Testis (tissue), 5 donors: ENCODE results near the gene GUSB. TPM values are rescaled to one million over a fixed set of nuclear protein-coding genes. Genes with fewer than 3 reads are reported as not detected.
"Not testable (repeated sequence)": the region's sequence is repeated elsewhere in the genome, so short reads cannot be mapped to it uniquely, and the experiment has no call there.

ENCODE experiments used
- DNase-seq: peaks from one replicate; pipeline ENCODE4 v3.0.0-alpha.2; 2019
- H3K27ac ChIP-seq, 2 donors: fragments of 200-600 bp; sonication (generic); one replicate each; pipeline ENCODE4 v1.5.1; 2019
- H3K27me3 ChIP-seq: fragments of 200-600 bp; sonication (generic); one replicate; pipeline ENCODE4 v1.5.1; 2019
- H3K36me3 ChIP-seq: fragments of 200-600 bp; sonication (generic); one replicate; pipeline ENCODE4 v1.5.1; 2017; ENCODE audit warnings: low read depth; ENCODE audit errors: missing control alignments
- H3K4me1 ChIP-seq: fragments of 200-600 bp; sonication (generic); one replicate; pipeline ENCODE4 v1.5.1; 2019
- H3K4me3 ChIP-seq, 2 donors: fragments of 200-600 bp; sonication (generic); one replicate each; pipeline ENCODE4 v1.5.1; 2017 to 2019
- H3K9me3 ChIP-seq: fragments of 200-600 bp; sonication (generic); one replicate; pipeline ENCODE4 v1.5.1; 2017
- CTCF ChIP-seq, 3 experiments: fragments of 450-650 bp in 2 of 3; fragments of 200-600 bp in 1 of 3; sonication (generic) in 1 of 3; IDR thresholded peaks; one replicate each; pipeline ENCODE4 v1.5.1; 2016 to 2019; ENCODE audit warnings: antibody characterized with exemption in 3 of 3, mild to moderate bottlenecking in 2 of 3, moderate library complexity in 1 of 3
- POLR2A ChIP-seq: fragments of 450-650 bp; IDR thresholded peaks from one replicate; pipeline ENCODE4 v1.6.1; 2017; ENCODE audit warnings: antibody characterized with exemption, mild to moderate bottlenecking, moderate library complexity
- whole genome bisulfite sequencing, 2 donors: methylation state at CpG; one replicate each; pipeline ENCODE4 v1.1.5; 2018; 5-methylcytosine and 5-hydroxymethylcytosine counted together
- intact Hi-C: fragments of 100-400 bp; cut with DNase I; formaldehyde crosslinking; loops from one replicate; pipeline ENCODE4 v1.15.1; 2023; ENCODE audit warnings: low total_unique reads
- long read RNA-seq, 2 donors: transcript quantifications; one replicate each; lab custom pipeline, GENCODE V29; 2026
- polyA plus RNA-seq: library from polyadenylated mRNA; stranded (reverse); fragments of 350-450 nt; fragmentation: Illumina TruSeq; extraction: RNeasy Lipid Tissue Mini Kit (QIAGEN cat#74804); gene quantifications from one replicate; pipeline ENCODE4 v1.2.3, GENCODE V29; 2014; ENCODE audit warnings: low read depth, low replicate concordance; ENCODE audit not compliant: insufficient read depth
- total RNA-seq, 2 donors: library from RNA; depleted of rRNA; stranded (reverse); fragments of >200 nt; gene quantifications; one replicate each; pipeline ENCODE4 v1.2.3, GENCODE V29; 2016

Gene GUSB
- total RNA-seq (10 to 100 TPM; 44.0 to 44.6 TPM), polyA plus RNA-seq (82.4 TPM)
- long read RNA-seq, donor 1, transcript GUSB-201 (12 exons, 2,300 nt): major isoform, 6 of 85 reads
- long read RNA-seq, donor 1, partial matches to known transcripts: 59 of 85 reads
- long read RNA-seq, donor 1, other reads (novel, unspliced or antisense): 19 of 85 reads
- long read RNA-seq, donor 2, partial matches to known transcripts: 0 of 6 reads
- long read RNA-seq, donor 2, other reads (novel, unspliced or antisense): 5 of 6 reads

GRCh38 chr7:65981965-65982792 lies at the start of gene GUSB:
Gene GUSB (minus strand): TSS chr7:65982213. CDS start chr7:65982183, 30 bp downstream.
- TF ChIP-seq POLR2A (peak; percentile 33), CTCF (IDR thresholded peaks at IDR 0.05) (no peak)
- Histone ChIP-seq H3K27ac (peak within 1 kb of the TSS; percentile 9 to 86), H3K27me3 (no peaks in the 10 kb centered on the region), H3K4me1 (peaks cover 11% of the 10 kb centered on the region), H3K4me3 (peak within 1 kb of the TSS; percentile 95 to 97), H3K9me3 (no peaks in the 10 kb centered on the region), H3K36me3 (no peaks in the 10 kb centered on the region)
- 1 to 21% methylated on average over 5 to 58 of the region's 62 CpGs for WGBS, 2 donors
- DNase-seq: peak; percentile 95
- intact Hi-C loops: no loop called here

- H3K4me1 ChIP-seq, DNase-seq, H3K36me3 ChIP-seq, H3K4me3 ChIP-seq, H3K9me3 ChIP-seq, H3K27me3 ChIP-seq, intact Hi-C loops, H3K27ac ChIP-seq: not testable (repeated sequence)
- WGBS, 2 donors: 73 to 76% methylated on average over 3 of the region's 3 CpGs
These were observed 46.3 kb upstream of the GUSB start for GRCh38 chr7:66028342-66028741.

- WGBS, 2 donors: 80% methylated on average over 4 of the region's 4 CpGs
- no peaks in the 10 kb centered on the region for H3K9me3 ChIP-seq
- no peak for DNase-seq
- intact Hi-C loops: loop anchor here (10.0 kb wide), 1 partner anchor 281 kb away; no protein-coding TSS in a partner anchor
- H3K4me3 ChIP-seq: no peak overlapping the region
- no peaks in the 10 kb centered on the region for H3K36me3 ChIP-seq
- no peaks in the 10 kb centered on the region for H3K27me3 ChIP-seq
- no peaks in the 10 kb centered on the region for H3K4me1 ChIP-seq
- TF ChIP-seq CTCF (IDR thresholded peaks at IDR 0.05): no peak
- TF ChIP-seq POLR2A: no peak
- H3K27ac ChIP-seq: no peak overlapping the region
These were observed 34.1 kb upstream of the GUSB start for GRCh38 chr7:66016131-66016461.

- Histone ChIP-seq H3K36me3 (no peaks in the 10 kb centered on the region), H3K9me3 (no peaks in the 10 kb centered on the region), H3K27ac (no peak overlapping the region), H3K4me3 (no peak overlapping the region), H3K27me3 (no peaks in the 10 kb centered on the region), H3K4me1 (no peaks in the 10 kb centered on the region)
- no peak for DNase-seq
- intact Hi-C loops: loop anchor here (10.0 kb wide), 1 partner anchor 281 kb away; no protein-coding TSS in a partner anchor
- WGBS, 2 donors: 86 to 88% methylated on average over 8 of the region's 8 CpGs
- TF ChIP-seq CTCF (IDR thresholded peaks at IDR 0.05) (no peak), POLR2A (no peak)
These were observed 33.6 kb upstream of the GUSB start for GRCh38 chr7:66015440-66016130.

- Histone ChIP-seq H3K36me3 (no peaks in the 10 kb centered on the region), H3K9me3 (no peaks in the 10 kb centered on the region), H3K27ac (no peak overlapping the region), H3K4me3 (no peak overlapping the region), H3K4me1 (no peaks in the 10 kb centered on the region), H3K27me3 (no peaks in the 10 kb centered on the region)
- DNase-seq: peak; percentile 81
- intact Hi-C loops: loop anchor here (10.0 kb wide), 1 partner anchor 279 kb away; no protein-coding TSS in a partner anchor
- TF ChIP-seq CTCF (IDR thresholded peaks at IDR 0.05) (peak; percentile 31 to 44 (median 38)), POLR2A (no peak)
- 53 to 59% methylated on average over 5 of the region's 5 CpGs for WGBS, 2 donors
These were observed 31.9 kb upstream of the GUSB start for GRCh38 chr7:66013938-66014337.
